ENCODE results near the gene TMEM125.

Gene TMEM125

GRCh38 chr1:43239484-43239883 lies 30.3 kb upstream of the TMEM125 start:
- Mint-ChIP-seq H3K9me3 (peaks cover 3% of the 10 kb centered on the region), H3K27ac (no peak overlapping the region), H3K4me3 (no peak overlapping the region), H3K36me3 (ENCODE audit: low read depth) (no peaks in the 10 kb centered on the region), H3K4me1 (peaks cover 4% of the 10 kb centered on the region), H3K27me3 (ENCODE audit: low read depth, poor library complexity) (peaks cover 30% of the 10 kb centered on the region)
- no peak for TF ChIP-seq CTCF (IDR thresholded peaks at IDR 0.05)
- DNase-seq, result no peak

- no peaks in the 10 kb centered on the region for H3K36me3 Mint-ChIP-seq (ENCODE audit: low read depth)
- no peak overlapping the region for H3K4me3 Mint-ChIP-seq
- TF ChIP-seq CTCF (IDR thresholded peaks at IDR 0.05), result no peak
- no peak overlapping the region for H3K27ac Mint-ChIP-seq
- H3K4me1 Mint-ChIP-seq, result peaks cover 4% of the 10 kb centered on the region
- peaks cover 17% of the 10 kb centered on the region for H3K9me3 Mint-ChIP-seq
- DNase-seq, result no peak
- peaks cover 31% of the 10 kb centered on the region for H3K27me3 Mint-ChIP-seq (ENCODE audit: low read depth, poor library complexity)
These were observed 28.4 kb upstream of the TMEM125 start for GRCh38 chr1:43241413-43241836.

GRCh38 chr1:43243299-43243698 lies 26.5 kb upstream of the TMEM125 start:
- H3K4me1 Mint-ChIP-seq, result peaks cover 2% of the 10 kb centered on the region
- peaks cover 36% of the 10 kb centered on the region for H3K9me3 Mint-ChIP-seq
- no peak for TF ChIP-seq CTCF (IDR thresholded peaks at IDR 0.05)
- no peak overlapping the region for H3K4me3 Mint-ChIP-seq
- H3K27ac Mint-ChIP-seq, result no peak overlapping the region
- H3K27me3 Mint-ChIP-seq (ENCODE audit: low read depth, poor library complexity), result peaks cover 27% of the 10 kb centered on the region
- DNase-seq, result no peak
- H3K36me3 Mint-ChIP-seq (ENCODE audit: low read depth), result no peaks in the 10 kb centered on the region

GRCh38 chr1:43246466-43247213 lies 23.1 kb upstream of the TMEM125 start:
- peaks cover 19% of the 10 kb centered on the region for H3K27me3 Mint-ChIP-seq (ENCODE audit: low read depth, poor library complexity)
- TF ChIP-seq CTCF (IDR thresholded peaks at IDR 0.05), result no peak
- peaks cover 60% of the 10 kb centered on the region for H3K9me3 Mint-ChIP-seq
- H3K36me3 Mint-ChIP-seq (ENCODE audit: low read depth), result no peaks in the 10 kb centered on the region
- no peak overlapping the region for H3K27ac Mint-ChIP-seq
- no peak for DNase-seq
- no peak overlapping the region for H3K4me3 Mint-ChIP-seq
- no peaks in the 10 kb centered on the region for H3K4me1 Mint-ChIP-seq

- peaks cover 26% of the 10 kb centered on the region for H3K27me3 Mint-ChIP-seq (ENCODE audit: low read depth, poor library complexity)
- TF ChIP-seq CTCF (IDR thresholded peaks at IDR 0.05), result no peak
- H3K9me3 Mint-ChIP-seq, result peaks cover 60% of the 10 kb centered on the region
- H3K4me1 Mint-ChIP-seq, result no peaks in the 10 kb centered on the region
- H3K4me3 Mint-ChIP-seq, result no peak overlapping the region
- no peak for DNase-seq
- H3K27ac Mint-ChIP-seq, result no peak overlapping the region
- no peaks in the 10 kb centered on the region for H3K36me3 Mint-ChIP-seq (ENCODE audit: low read depth)
These were observed 22.4 kb upstream of the TMEM125 start for GRCh38 chr1:43247256-43247921.

Measured in nephron progenitor cell (in vitro differentiated cells).